HuH-7 (cell line): Measurements from ENCODE around the gene SRCAP.

ENCODE experiments used
- DNase-seq: peaks from one replicate; pipeline ENCODE4 v3.0.0; 2011; ENCODE audit warnings: low spot score

The SRCAP gene

GRCh38 chr16:30698816-30699614, at the start of gene SRCAP:
Gene SRCAP, plus strand, starts transcription at chr16:30699171. Its CDS starts 1,654 bp downstream, at chr16:30700825.
- DNase-seq: peak; percentile 89

- no peak for DNase-seq
These were observed 49.1 kb upstream of the SRCAP start for GRCh38 chr16:30649725-30650368.

- DNase-seq: peak; percentile 97
These were observed 48.4 kb upstream of the SRCAP start, which contains the start of gene PRR14 for GRCh38 chr16:30650369-30651123. Gene PRR14, plus strand, starts transcription at chr16:30650960. Its CDS starts 686 bp downstream, at chr16:30651646.

DNA sequence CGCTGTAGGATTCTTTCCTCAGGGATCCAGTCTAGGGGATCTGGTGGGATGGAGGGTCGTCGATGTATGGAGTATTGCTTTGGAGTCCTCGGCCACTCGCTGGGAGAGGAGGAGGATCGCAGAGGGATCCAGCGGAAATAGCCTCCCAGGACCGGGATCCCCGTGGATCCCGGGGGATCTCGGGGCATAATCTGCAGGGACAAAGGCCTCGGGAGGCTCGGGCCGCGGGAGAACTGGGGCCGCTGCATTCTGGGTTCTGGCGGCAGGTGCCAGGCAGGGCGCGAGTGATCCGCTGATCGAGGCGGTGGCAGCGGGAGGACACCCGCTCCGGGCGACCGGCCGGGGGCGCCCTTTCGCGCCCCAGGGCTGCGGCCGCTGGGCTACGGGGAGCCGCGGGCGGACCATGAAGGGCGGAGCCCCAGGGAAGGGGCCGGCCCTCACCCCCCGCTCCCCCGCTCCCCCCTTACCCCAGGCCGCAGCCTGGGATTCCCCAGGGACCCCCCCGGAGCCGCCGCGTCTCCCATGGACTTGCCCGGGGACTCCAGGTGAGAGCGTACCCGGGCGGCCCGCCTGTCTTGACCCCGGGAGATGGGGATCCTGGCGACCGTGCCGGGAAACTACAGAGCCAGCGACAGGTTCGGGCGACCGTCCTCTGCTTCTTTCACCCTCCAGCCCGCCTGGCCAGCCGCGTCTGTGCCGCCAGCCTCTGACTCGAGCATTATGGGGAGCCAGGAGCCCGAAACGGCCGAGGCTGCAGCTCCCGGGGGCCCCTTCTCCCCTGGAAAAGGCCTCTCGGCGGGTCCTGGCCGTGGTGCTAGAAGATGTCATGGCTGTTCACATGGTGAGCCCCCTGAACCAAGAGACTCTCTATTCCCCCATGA, 47.6 kb upstream of the SRCAP start:
- DNase-seq: peak; percentile 76

- DNase-seq: no peak
These were observed 47.0 kb upstream of the SRCAP start for GRCh38 chr16:30652005-30652296.

GRCh38 chr16:30652718-30653117, 46.3 kb upstream of the SRCAP start:
- DNase-seq: no peak

GRCh38 chr16:30654856-30655255, 44.1 kb upstream of the SRCAP start:
- no peak for DNase-seq

DNA sequence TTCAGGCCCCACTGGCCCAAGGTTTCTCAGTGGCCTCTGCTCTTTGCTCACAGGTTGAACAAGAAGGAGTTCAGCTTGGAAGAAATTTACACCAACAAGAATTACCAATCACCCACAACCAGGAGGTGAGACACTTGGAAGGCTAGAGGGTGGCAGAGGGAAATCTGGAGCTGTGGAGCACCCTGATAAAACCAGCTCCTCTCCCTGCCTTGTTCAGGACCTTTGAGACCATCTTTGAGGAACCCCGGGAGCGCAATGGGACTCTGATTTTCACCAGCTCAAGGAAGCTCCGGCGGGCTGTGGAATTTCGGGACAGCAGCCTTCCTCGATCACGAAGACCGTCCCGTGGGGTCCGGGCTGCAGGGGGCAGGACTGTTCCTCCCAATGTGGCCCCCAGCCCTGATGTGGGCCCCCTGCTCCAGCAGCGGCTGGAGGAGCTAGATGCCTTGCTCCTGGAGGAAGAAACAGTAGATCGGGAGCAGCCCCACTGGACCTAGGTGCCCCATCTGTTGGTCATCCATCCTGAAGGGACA, 43.1 kb upstream of the SRCAP start:
- no peak for DNase-seq

DNA sequence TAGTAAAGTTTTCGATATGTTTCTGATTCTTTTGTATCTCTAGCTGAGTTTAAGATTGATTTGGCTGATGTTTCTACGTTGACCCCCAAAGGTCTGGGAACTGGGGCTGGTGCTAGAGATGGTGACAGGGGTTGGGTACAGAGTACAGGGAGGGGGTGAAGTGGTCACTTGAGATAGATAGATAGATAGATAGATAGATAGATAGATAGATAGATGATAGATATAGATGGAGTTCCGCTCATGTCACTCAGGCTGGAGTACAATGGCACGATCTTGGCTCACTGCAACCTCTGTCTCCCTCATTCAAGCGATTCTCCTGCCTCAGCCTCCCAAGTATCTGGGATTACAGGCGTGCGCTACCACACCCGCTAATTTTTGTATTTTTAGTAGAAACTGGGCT, 42.6 kb upstream of the SRCAP start:
- no peak for DNase-seq

- no peak for DNase-seq
These were observed 41.8 kb upstream of the SRCAP start for GRCh38 chr16:30656974-30657865.

GRCh38 chr16:30657866-30658730, 40.9 kb upstream of the SRCAP start, which contains the start of gene FBRS:
Gene FBRS, plus strand, starts transcription at chr16:30658431. Its CDS starts 1,088 bp downstream, at chr16:30659519.
- peak; percentile 97 for DNase-seq

GRCh38 chr16:30658731-30659506, 40.1 kb upstream of the SRCAP start:
- DNase-seq: peak; percentile 71

DNA sequence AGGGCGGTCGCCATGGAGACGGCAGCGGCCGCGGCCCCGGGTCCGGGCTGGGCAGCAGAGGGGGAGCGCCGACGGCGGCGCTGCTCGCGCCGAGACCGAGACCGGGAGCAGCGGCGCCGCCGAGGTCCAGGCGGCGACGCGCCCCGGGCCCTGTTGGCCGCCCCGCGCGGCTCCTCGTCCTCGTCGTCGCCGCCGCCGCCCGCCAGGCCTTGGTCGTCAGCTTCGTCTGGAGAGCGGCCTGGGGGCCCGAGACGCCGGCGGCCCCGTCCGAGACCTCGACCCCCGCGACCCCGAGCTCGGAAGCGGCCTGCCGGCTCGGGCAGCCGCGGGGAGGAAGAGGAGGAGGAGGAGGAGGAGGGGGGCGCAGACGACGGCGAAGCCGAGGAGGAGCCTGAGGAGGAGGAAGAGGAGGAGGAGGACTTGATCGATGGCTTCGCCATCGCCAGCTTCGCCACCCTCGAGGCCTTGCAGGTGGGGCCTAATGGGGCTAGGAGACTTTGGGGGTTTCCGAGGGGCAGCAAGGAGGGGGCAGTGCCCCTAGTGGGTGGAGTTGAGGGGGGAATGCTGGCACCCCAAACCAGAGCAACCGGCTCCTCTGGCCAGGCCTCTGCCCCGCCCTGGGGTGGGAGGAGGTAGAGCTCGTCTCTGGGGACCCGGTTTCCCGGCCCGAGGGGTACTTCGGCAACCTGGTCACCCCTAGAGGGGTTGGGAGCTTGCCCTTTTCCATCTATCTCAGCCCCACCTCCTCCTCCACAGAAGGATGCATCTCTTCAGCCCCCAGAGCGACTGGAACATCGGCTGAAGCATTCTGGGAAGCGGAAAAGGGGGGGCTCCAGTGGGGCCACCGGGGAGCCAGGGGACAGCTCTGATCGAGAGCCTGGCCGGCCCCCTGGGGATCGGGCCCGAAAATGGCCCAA, 39.2 kb upstream of the SRCAP start:
- peak; percentile 36 for DNase-seq

DNA sequence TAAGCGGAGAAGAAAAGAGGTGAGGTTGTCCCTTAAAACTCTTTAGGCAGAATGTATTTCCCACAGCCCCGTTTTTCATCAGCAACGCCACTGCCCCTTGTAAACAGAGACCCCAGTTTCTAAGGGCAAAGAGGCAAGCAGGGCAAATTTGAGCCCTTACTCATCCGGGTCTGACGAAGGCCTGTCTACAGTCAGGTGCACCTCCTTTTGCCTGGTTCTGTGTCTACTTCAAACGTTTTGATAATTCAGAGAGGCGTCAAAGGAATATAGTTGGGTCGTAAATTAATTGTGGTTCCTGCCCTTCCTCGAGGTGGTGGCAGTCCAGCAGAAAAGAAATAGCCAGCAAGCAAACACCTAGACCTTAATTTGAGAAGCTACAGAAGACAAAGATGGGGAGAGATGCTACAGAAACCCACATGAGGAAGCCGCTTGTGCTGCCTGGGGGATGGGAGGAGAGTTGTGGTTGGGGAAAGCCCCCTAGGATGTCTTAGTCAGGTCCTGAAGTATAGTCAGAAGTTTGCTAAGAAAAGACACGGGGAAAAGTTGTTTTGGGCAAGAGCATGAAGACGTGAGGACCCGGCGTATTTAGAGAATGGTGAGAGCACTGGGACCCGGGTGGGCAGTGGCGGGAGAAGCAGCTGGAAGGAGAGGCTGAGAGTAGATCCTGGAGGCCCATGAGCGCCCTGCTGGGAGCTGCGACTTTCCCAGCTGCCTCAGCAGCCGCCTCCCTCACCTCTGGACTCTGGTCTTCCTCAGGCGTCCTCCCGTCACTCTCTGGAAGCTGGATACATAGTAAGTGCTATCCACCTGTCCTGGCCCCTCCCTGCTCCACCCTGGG, 38.3 kb upstream of the SRCAP start:
- DNase-seq: no peak

GRCh38 chr16:30662449-30662848, 36.5 kb upstream of the SRCAP start:
- DNase-seq: no peak

DNA sequence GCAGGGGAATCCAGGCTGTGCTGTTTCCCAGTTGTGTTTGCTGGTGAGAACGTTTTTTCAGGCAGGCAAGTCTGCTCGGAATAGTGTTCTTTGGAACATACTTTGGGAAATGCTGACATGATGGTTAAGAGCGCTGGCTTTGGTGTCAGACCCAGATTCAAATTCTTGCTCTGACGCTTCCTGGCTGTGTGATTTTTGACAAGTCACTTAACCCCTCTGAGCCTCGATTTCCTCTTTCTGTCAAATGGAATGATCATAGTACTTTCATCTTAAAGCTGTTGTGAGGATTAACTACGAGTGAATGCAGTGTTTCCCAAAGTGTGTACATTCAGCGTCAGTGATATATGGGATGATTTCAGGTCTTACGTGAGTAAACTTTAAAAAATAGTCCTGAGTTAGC, 35.9 kb upstream of the SRCAP start:
- DNase-seq: no peak

DNA sequence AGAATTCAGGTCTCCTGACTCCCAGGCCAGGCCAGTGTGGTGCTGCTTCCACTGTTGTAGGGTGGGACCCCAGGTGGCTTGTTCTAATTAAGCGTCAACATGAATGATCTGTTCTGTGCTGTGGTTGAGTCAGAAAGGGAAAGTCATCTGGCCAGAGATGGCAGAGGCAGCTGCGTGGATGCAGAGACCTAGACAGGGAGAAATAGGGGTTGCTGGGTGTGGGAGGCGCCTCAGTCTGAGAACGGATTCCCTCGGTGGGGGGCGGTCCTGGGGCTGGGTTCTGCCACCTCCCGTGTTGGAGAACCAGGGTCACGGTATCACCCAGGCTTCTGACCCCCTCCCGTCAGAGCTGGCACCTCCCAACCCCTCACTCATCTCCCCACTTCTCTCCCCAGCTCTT, 35.2 kb upstream of the SRCAP start:
- DNase-seq: no peak
